ENCODE measurements around the gene MED13L. TPM values are rescaled to one million over a fixed set of nuclear protein-coding genes. Genes with fewer than 3 reads are reported as not detected.

Gene MED13L
- total and polyA plus RNA-seq, 2 of the 8 experiments (the other 6 are each of a cell fraction or from before 2014, with no cell fraction given) = 15.9 to 51.7 TPM

- no peak for TF ChIP-seq KDM4A (IDR thresholded peaks at IDR 0.05; ENCODE audit: low read depth, low read length, severe bottlenecking)
Measured at GRCh38 chr12:116201359-116201758, 76.1 kb downstream of the MED13L start (continued).
